Heart left ventricle (tissue), 16 donors: Measurements from ENCODE around the gene DCDC2C. TPM values are rescaled to one million over a fixed set of nuclear protein-coding genes. Genes with fewer than 3 reads are reported as not detected.

Source experiments
- ATAC-seq, 4 donors: fragments of 200-7000 bp; cut with Tn5 transposase; one replicate each; pipeline ENCODE4 v1.9.1; 2020 to 2022; ENCODE audit warnings: moderate library complexity in 4 of 4, mild to moderate bottlenecking in 3 of 4, moderate number of reproducible peaks in 1 of 4
- DNase-seq, 5 donors: peaks; one replicate each; pipeline ENCODE4 v3.0.0-alpha.2; 2020
- H3K27ac ChIP-seq, 12 donors: fragments of 200-600 bp; sonication (generic) in 4 of 12; one replicate each; pipeline versions ENCODE4 v1.5.0 to v1.8.0; 2016 to 2022; ENCODE audit warnings: mild to moderate bottlenecking in 2 of 12
- H3K27me3 ChIP-seq, 9 donors: fragments of 200-600 bp; sonication (generic) in 2 of 9; one replicate each; pipeline versions ENCODE4 v1.5.1 to v1.8.0; 2016 to 2022; ENCODE audit warnings: mild to moderate bottlenecking in 3 of 9
- H3K36me3 ChIP-seq, 9 donors: fragments of 200-600 bp; sonication (generic) in 2 of 9; one replicate each; pipeline versions ENCODE4 v1.5.0 to v1.8.0; 2018 to 2022; ENCODE audit warnings: mild to moderate bottlenecking in 2 of 9
- H3K4me1 ChIP-seq, 12 donors: fragments of 200-600 bp; sonication (generic) in 4 of 12; one replicate each; pipeline versions ENCODE4 v1.5.0 to v1.8.0; 2016 to 2022; ENCODE audit warnings: mild to moderate bottlenecking in 3 of 12
- H3K4me3 ChIP-seq, 12 donors: fragments of 200-600 bp; sonication (generic) in 4 of 12; one replicate each; pipeline versions ENCODE4 v1.5.0 to v1.8.0; 2017 to 2022; ENCODE audit warnings: mild to moderate bottlenecking in 9 of 12, moderate library complexity in 4 of 12
- H3K9me3 ChIP-seq, 12 donors: fragments of 200-600 bp; sonication (generic) in 4 of 12; one replicate each; pipeline versions ENCODE4 v1.5.0 to v1.8.0; 2016 to 2022; ENCODE audit warnings: mild to moderate bottlenecking in 1 of 12
- CTCF ChIP-seq, 12 donors: fragments of 200-600 bp; sonication (generic) in 4 of 12; IDR thresholded peaks; one replicate each; pipeline versions ENCODE4 v1.5.0 to v1.8.0; 2018 to 2022; ENCODE audit warnings: antibody characterized with exemption in 12 of 12, mild to moderate bottlenecking in 5 of 12
- POLR2A ChIP-seq, 2 donors: fragments of 450-650 bp; IDR thresholded peaks; one replicate each; pipeline ENCODE4 v1.6.1; 2017; ENCODE audit warnings: antibody characterized with exemption in 2 of 2, mild to moderate bottlenecking in 2 of 2, moderate library complexity in 2 of 2
- WGBS, 4 donors: extraction: QIAGEN DNeasy Blood & Tissue Kit in 2 of 4; methylation state at CpG; one replicate each; pipeline versions ENCODE4 v1.1.5 to v1.1.7; 2013 to 2018; 5-methylcytosine and 5-hydroxymethylcytosine counted together
- intact Hi-C, 10 donors: fragments of 100-400 bp; cut with DNase I; formaldehyde crosslinking; loops; one replicate each; pipeline versions ENCODE4 v1.11.1 to v1.14.2; 2022
- polyA plus RNA-seq, 2 donors: library from polyadenylated mRNA; stranded (reverse); fragments of 200-250 nt; gene quantifications; one replicate each; pipeline ENCODE4 v1.2.3, GENCODE V29; 2013
- total RNA-seq, 9 donors: library from RNA; depleted of rRNA in 2 of 9; stranded (reverse); fragments of >200 nt in 2 of 9; fragmentation: NEBNext Ultra II Directional in 3 of 9; extraction: Animal tissue kit (Norgen Biotek cat#: 25700) in 3 of 9; gene quantifications; one replicate each; pipeline versions ENCODE4 v1.1.0 to v1.2.4, GENCODE V29; 2016 to 2023
- donor health status: ischemic (EF 13 %, LVEDD 7.1; RV severe dilation, severe dysfunction).
- donor health status: healthy with polysubstance abuse.
- donor health status: DM: no; HTN: yes; CAD: no.
- donor health status: DM: no; HTN: no; CAD: no.
- donor health status: ischemic (EF 25% LVEDD 6.9; RV normal size, moderate dysfunction).
- donor health status: ischemic (EF 25% LVEDD 5.7; RV mildly dilated, moderate dysfunction).
- donor health status: healthy.
- donor health status: DM: yes; HTN: yes; CAD: no.
- donor health status: ischemic (EF 35%, LVEDD 5.7; RV mildly dilated, moderate dysfunction).
- donor health status: nonischemic (EF 11% LVEDD 7.7; RV severe dilation, severe dysfunction).
- donor health status: DM: yes; HTN: yes; CAD: no.
- donor health status: PGD.
- donor health status: ischemic (EF 29% LVEDD 5.4; RV normal size, mild dysfunction).
- donor health status: nonischemic (EF 23%, LVEDD 6.1; RV moderate dilation, normal function).

The DCDC2C gene
- total and polyA plus RNA-seq, 11 donors: not detected

GRCh38 chr2:3770724-3771415 is 67.5 kb downstream of the DCDC2C start:
- 77 to 87% (median 81%) methylated on average over 19 of the region's 19 CpGs for WGBS, 4 donors
- Histone ChIP-seq H3K9me3 (no peaks in the 10 kb centered on the region), H3K4me1 (no peaks in the 10 kb centered on the region), H3K27me3 (peaks cover 0 to 10% (median 0%) of the 10 kb centered on the region in 9 donors), H3K36me3 (no peaks in the 10 kb centered on the region), H3K4me3 (no peak overlapping the region), H3K27ac (no peak overlapping the region)
- no peak for ATAC-seq
- no peak for DNase-seq
- intact Hi-C loops: no loop called here
- TF ChIP-seq POLR2A (IDR thresholded peaks at IDR 0.05) (no peak), CTCF (IDR thresholded peaks at IDR 0.05) (no peak)

GRCh38 chr2:3771576-3771975 is 68.2 kb downstream of the DCDC2C start:
- ATAC-seq (no peak), DNase-seq (no peak)
- Histone ChIP-seq H3K27ac (no peak overlapping the region), H3K9me3 (no peaks in the 10 kb centered on the region), H3K27me3 (peaks cover 0 to 11% (median 0%) of the 10 kb centered on the region in 9 donors), H3K4me3 (no peak overlapping the region), H3K4me1 (no peaks in the 10 kb centered on the region), H3K36me3 (no peaks in the 10 kb centered on the region)
- intact Hi-C loops: no loop called here
- 83 to 95% (median 91%) methylated on average over 6 to 13 of the region's 13 CpGs for WGBS, 4 donors
- TF ChIP-seq POLR2A (IDR thresholded peaks at IDR 0.05): no peak
- TF ChIP-seq CTCF (IDR thresholded peaks at IDR 0.05): no peak

GRCh38 chr2:3774336-3774735 is 71.0 kb downstream of the DCDC2C start:
- no peak overlapping the region for H3K27ac ChIP-seq
- no peaks in the 10 kb centered on the region for H3K36me3 ChIP-seq
- DNase-seq: no peak
- intact Hi-C loops: no loop called here
- 72 to 81% (median 74%) methylated on average over 12 of the region's 12 CpGs for WGBS, 4 donors
- H3K9me3 ChIP-seq: no peaks in the 10 kb centered on the region
- ATAC-seq: no peak
- H3K27me3 ChIP-seq: peaks cover 0 to 12% (median 0%) of the 10 kb centered on the region in 9 donors
- H3K4me1 ChIP-seq: peaks cover 0 to 3% (median 0%) of the 10 kb centered on the region in 12 donors
- no peak for TF ChIP-seq CTCF (IDR thresholded peaks at IDR 0.05)
- no peak for TF ChIP-seq POLR2A (IDR thresholded peaks at IDR 0.05)
- no peak overlapping the region for H3K4me3 ChIP-seq

- H3K36me3 ChIP-seq: no peaks in the 10 kb centered on the region
- no peak overlapping the region for H3K27ac ChIP-seq
- intact Hi-C loops: no loop called here
- no peaks in the 10 kb centered on the region for H3K9me3 ChIP-seq
- TF ChIP-seq POLR2A (IDR thresholded peaks at IDR 0.05) (no peak), CTCF (IDR thresholded peaks at IDR 0.05) (no peak)
- DNase-seq (no peak), ATAC-seq (no peak)
- 90 to 93% (median 91%) methylated on average over 10 of the region's 10 CpGs for WGBS, 4 donors
- peaks cover 0 to 11% (median 0%) of the 10 kb centered on the region in 12 donors for H3K4me1 ChIP-seq
- no peak overlapping the region for H3K4me3 ChIP-seq
- H3K27me3 ChIP-seq: peaks cover 0 to 12% (median 0%) of the 10 kb centered on the region in 9 donors
These were observed 72.9 kb downstream of the DCDC2C start for GRCh38 chr2:3776311-3776710.
